Activated CD8-positive, alpha-beta memory T cell treated with anti-CD3 and anti-CD28 coated beads, Interleukin-2, amount 50 U/mL, for 24 hours (primary cell): ENCODE results near the gene LRRC51.
"Not testable (repeated sequence)": the region's sequence is repeated elsewhere in the genome, so short reads cannot be mapped to it uniquely, and the experiment has no call there.

ENCODE experiments used
- DNase-seq: peaks from one replicate; pipeline ENCODE4 v3.0.0-alpha.2; 2020; ENCODE audit errors: extremely low read depth

LRRC51 gene

DNA sequence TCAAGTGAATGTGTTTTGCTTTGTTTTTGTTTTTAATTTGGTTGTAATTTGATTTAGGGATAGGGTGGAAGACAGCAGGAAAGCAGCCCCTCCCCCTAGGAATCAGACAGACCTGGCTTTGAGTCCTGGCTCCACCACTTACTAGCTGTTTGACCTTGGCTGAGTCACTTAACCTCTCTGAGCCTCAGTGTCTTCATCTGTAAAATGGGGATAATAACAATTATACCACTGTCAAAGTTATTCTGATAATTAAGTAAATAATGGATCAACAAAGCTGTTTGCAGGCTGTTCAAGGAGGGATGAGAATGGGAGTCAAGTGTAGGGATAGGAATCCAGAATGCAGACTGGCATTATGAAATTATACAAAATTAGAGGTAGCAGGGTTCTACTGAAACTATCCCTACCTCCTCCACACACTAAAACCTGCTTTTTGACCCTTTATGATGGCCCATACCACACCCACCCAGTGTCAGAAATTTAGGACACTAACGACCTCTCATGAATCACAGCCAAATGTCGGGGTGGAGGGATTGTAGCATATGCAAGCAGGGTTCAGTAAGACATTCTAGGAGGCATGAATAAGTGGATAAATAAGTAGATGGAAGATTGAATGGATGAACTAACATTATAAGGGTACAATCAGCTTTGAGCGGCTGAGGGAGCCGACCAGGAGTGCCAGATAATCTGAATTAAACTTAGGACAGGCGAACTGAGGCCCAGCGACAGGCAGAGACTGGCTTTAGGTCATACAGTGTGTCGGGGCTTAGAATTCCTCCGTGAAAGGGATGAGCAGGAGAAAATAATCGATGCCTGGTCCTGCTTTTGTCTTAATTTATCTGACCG, 30.9 kb downstream of the LRRC51 start:
- DNase-seq = no peak

- DNase-seq = peak; percentile 100
Observed at GRCh38 chr11:72112143-72112977, 31.7 kb downstream of the LRRC51 start, which contains the start of gene ANAPC15. ANAPC15 (minus strand) TSS chr11:72112695; CDS start chr11:72111276, 1,419 bp downstream.

GRCh38 chr11:72112978-72113808, 32.5 kb downstream of the LRRC51 start:
- DNase-seq = no peak

DNA sequence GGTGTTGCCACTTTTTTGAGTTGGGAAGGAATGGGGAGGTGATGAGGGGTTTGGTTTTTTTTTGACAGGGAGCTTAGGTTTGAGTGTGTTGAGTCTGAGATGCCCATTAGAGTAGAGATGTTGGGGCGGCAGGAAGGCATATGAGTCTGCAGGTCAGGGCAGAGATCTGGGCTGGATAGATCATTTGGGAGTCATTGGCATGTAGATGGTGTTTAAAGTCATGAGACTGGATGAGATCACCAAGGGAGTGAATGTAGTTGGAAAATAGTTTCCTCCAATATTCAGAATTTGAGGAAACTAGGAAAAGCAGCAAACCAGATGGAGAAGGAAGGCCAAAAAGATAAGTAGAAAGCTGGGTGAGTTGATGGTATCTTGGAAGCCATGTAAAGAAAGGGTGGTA, 33.9 kb downstream of the LRRC51 start:
- DNase-seq = no peak

GRCh38 chr11:72116019-72116755, 35.5 kb downstream of the LRRC51 start:
- no peak for DNase-seq

DNA sequence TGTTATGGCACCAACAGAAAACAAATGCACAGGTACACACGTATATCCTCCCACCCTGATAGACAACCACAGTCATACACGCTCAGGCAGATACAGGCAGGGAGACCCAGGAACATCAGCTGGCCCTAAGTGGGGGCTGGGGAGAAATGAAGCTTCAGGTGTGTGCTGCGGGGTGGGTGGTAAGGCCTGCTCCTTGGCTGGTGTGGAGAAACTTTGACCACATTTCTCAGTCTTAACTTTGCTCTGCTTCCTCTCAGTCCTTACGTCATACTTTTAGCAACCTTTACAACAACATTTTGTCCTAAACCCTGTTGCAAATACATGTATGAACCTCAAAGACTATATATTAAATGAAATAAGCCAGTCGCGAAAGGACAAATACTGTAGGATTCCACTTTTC, 38.5 kb downstream of the LRRC51 start:
- DNase-seq = no peak

DNA sequence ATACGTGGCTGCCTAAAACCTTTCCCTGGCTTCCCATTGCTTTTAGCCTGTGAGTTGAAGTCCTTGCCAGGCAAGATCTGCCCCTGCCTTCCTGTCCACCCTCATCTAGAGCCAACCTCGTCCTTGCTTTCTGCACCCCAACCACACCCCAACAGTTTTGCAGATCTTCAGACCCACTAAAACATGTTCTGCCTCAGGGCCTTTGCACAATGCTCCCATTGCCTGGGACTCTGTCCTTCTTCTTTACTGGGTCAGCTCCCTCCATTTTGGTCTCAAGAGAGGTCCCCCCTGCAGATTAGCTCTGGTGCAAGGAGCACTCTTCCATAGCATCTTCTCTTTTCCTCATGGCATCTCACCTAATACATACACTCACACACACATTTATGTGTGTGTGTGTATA, 40.3 kb downstream of the LRRC51 start:
- DNase-seq = no peak

GRCh38 chr11:72122607-72123006, 42.0 kb downstream of the LRRC51 start:
- no peak for DNase-seq

GRCh38 chr11:72123117-72123653, 42.5 kb downstream of the LRRC51 start:
- DNase-seq = no peak

DNA sequence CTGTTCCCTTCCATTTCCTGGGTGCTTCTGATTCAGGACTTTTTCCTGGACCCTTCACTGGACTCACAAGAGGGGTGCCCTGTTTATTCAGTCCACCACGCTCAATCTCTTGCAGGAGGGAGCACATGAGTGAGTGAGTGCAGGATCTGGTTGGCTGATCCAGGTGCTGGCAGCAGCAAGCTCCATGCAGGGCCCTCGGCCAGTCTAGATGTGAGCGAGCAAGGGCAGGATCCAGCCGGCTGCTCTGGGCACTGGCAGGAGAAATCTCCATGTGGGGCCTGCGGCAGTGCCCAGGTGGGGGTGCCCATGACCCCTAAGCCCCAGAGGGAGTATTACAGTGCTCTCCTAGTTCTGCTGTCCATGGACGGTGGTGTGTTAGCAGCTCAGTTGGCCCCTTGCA, 43.4 kb downstream of the LRRC51 start:
- no peak for DNase-seq

DNA sequence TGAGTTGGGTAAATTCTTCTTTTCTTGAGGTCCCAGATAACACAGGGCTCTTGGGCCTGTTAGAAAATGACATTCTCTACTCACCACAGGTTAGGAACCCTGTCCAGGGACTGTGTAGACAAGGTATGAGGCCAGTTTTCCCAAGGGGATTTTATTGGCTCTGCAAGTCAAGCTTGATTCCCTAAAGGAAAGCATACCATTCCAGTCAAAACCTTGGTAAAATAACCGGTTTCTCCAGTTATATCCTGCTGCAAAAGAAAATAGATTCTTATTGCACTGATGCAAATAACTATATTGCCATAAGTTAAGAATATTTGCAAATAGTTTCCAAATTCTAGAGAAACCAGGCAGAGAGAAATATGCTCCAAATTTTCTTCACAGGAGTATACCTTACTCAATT, 45.3 kb downstream of the LRRC51 start:
- no peak for DNase-seq

- no peak for DNase-seq
Observed at GRCh38 chr11:72127923-72128322, 47.3 kb downstream of the LRRC51 start.

DNA sequence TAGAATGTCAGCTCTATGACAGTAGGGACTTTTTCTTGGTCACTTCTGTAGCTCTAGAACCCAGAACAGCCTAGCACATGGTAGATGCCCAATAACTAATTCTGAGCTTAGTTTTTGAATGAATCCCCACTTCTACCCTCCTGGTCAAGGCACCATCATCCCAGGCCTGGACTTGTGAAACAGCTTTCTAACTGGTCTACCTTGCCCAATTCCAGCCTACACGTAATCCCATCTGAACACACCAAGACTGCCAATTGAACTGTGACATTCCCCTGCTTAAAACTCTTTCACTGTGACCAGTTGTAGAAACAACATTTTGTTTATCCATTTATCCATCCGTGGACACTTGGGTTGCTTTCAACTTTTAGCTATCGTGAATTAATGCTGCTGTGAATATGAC, 48.7 kb downstream of the LRRC51 start:
- DNase-seq = no peak

- no peak for DNase-seq
Observed at GRCh38 chr11:72132646-72133045, 52.0 kb downstream of the LRRC51 start.

GRCh38 chr11:72135473-72135872, 54.8 kb downstream of the LRRC51 start, which contains the start of gene FOLR3:
FOLR3 (plus strand) TSS chr11:72135725; CDS start chr11:72135953, 228 bp downstream.
- not testable (repeated sequence) for DNase-seq

GRCh38 chr11:72135891-72136683, 55.4 kb downstream of the LRRC51 start:
- DNase-seq = no peak

DNA sequence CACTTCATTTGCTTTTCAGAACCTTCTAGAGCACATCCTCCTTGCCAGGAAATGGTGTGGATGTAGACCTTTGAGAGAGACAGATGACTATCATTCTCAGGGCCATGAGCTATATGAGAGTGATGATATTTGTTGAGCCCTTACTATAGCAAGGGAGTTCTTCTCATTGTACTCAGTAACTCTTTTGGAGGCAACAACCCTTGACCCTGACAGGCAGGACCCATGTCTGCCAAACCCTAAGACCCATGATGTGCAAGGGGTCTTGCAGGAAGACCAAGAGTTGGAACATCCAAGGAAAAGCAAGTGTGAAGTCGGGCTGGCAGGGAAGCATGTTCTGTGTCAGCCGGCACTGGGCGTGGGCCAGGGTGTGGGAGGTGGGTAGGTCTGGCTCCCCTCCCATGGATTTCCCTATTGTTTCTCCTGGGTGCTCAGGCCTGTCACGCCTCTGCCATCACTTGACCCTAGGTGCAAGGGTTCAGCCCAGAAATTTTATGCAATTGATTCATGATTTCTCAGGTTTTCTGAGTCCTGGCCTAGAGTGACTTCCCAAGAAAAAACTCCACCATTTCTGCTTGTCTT, 56.1 kb downstream of the LRRC51 start:
- DNase-seq = no peak

DNA sequence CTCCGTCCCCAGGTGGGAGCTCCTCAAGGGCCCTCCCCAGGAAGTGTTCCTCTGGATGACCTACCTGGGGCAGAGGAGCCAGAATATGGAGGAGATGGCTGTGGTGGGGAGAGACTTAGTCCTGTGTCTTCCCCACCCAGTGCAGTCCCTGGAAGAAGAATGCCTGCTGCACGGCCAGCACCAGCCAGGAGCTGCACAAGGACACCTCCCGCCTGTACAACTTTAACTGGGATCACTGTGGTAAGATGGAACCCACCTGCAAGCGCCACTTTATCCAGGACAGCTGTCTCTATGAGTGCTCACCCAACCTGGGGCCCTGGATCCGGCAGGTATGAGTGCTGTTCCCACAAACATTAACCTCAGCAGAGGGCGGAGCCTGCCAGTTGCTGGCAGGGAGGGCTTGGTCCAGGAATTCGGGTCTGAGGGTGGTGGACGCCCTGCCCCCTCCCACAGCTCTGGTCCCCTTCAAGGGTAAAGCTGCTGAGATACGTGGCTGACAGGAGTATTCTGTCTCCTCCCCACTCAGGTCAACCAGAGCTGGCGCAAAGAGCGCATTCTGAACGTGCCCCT, 58.3 kb downstream of the LRRC51 start:
- no peak for DNase-seq

DNA sequence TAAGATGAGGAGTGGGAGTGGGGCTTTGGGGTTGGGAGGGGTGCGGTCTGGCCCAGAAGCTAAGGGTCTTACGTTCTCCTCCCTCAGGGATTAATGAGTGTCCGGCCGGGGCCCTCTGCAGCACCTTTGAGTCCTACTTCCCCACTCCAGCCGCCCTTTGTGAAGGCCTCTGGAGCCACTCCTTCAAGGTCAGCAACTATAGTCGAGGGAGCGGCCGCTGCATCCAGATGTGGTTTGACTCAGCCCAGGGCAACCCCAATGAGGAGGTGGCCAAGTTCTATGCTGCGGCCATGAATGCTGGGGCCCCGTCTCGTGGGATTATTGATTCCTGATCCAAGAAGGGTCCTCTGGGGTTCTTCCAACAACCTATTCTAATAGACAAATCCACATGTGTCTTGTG, 58.9 kb downstream of the LRRC51 start:
- no peak for DNase-seq
